ENCODE measurements around the gene CENPU. TPM values are rescaled to one million over a fixed set of nuclear protein-coding genes. Genes with fewer than 3 reads are reported as not detected.

CENPU gene
- total and polyA plus RNA-seq, 2 of the 8 experiments (the other 6 are each of a cell fraction or from before 2014, with no cell fraction given), result 32.1 to 122 TPM

GRCh38 chr4:184675018-184675417, 58.9 kb downstream of the CENPU start (continued):
- no peak for TF ChIP-seq CHD7 (IDR thresholded peaks at IDR 0.05; ENCODE audit: insufficient replicate concordance, low read length)
- no peak for TF ChIP-seq TEAD4 (IDR thresholded peaks at IDR 0.05; ENCODE audit: low read depth, low read length)
- TF ChIP-seq TBP (IDR thresholded peaks at IDR 0.05; ENCODE audit: low read depth, low read length), result no peak
- TF ChIP-seq SP4 (IDR thresholded peaks at IDR 0.05; ENCODE audit: low read length), result no peak
- no peak for TF ChIP-seq EP300 (IDR thresholded peaks at IDR 0.05; ENCODE audit: borderline replicate concordance in 1 of 2, low read depth in 2 of 2, low read length in 2 of 2)
- no peak for TF ChIP-seq BACH1 (IDR thresholded peaks at IDR 0.05; ENCODE audit: low read length)
- no peak for TF ChIP-seq RFX5 (IDR thresholded peaks at IDR 0.05; ENCODE audit: borderline replicate concordance, low read depth, low read length)
- no peak for TF ChIP-seq SAP30 (IDR thresholded peaks at IDR 0.05; ENCODE audit: insufficient read depth, insufficient replicate concordance, low read length)
- TF ChIP-seq SRF (IDR thresholded peaks at IDR 0.05; ENCODE audit: low read depth, low read length), result no peak
- no peak for TF ChIP-seq KDM1A (IDR thresholded peaks at IDR 0.05; ENCODE audit: borderline replicate concordance, low read length)
- no peak for TF ChIP-seq CHD1 (IDR thresholded peaks at IDR 0.05; ENCODE audit: low read depth, low read length)
- TF ChIP-seq TAF7 (optimal IDR thresholded peaks at IDR 0.05; ENCODE audit: borderline replicate concordance, low read depth, low read length), result no peak
- TF ChIP-seq TCF12 (IDR thresholded peaks at IDR 0.05; ENCODE audit: low read depth, low read length), result no peak

Measured in H1 (cell line).